ENCODE data around the gene MGAM2. TPM values are rescaled to one million over a fixed set of nuclear protein-coding genes. Genes with fewer than 3 reads are reported as not detected.

MGAM2 gene
- total RNA-seq, 3 donors from 2014 or later (not counting 1 experiment from before 2014, with no cell fraction given), result 0.73 to 1.9 (median 1.1) TPM

GRCh38 chr7:142228537-142229104 is 117.1 kb downstream of the MGAM2 start:
- Mint-ChIP-seq H3K27me3 (ENCODE audit: low read depth in 2 of 2) (peaks cover 14 to 32% of the 10 kb centered on the region in 2 donors), H3K4me1 (no peaks in the 10 kb centered on the region), H3K9me3 (no peaks in the 10 kb centered on the region), H3K4me3 (no peak overlapping the region), H3K27ac (no peak overlapping the region), H3K36me3 (no peaks in the 10 kb centered on the region)
- H3K9me3 ChIP-seq (ENCODE audit: control insufficient read depth, insufficient read depth, low read length), result no peaks in the 10 kb centered on the region
- 40% methylated on average over 1 of the region's 1 CpG for WGBS (ENCODE audit: insufficient coverage)
- TF ChIP-seq CTCF (IDR thresholded peaks at IDR 0.05), result no peak
- DNase-seq, result no peak
- intact Hi-C loops (cut with micrococcal nuclease), result no loop called here
- no peaks in the 10 kb centered on the region for H3K36me3 ChIP-seq (ENCODE audit: control insufficient read depth, insufficient read depth, low read length)
- no peaks in the 10 kb centered on the region for H3K4me1 ChIP-seq (ENCODE audit: control insufficient read depth, insufficient read depth, low read length)
- H3K27ac ChIP-seq (ENCODE audit: low read length), result no peak overlapping the region
- no peak for ATAC-seq
- no peaks in the 10 kb centered on the region for H3K27me3 ChIP-seq (ENCODE audit: control insufficient read depth, insufficient read depth, low read length)
- no peak overlapping the region for H3K4me3 ChIP-seq (ENCODE audit: low read length)

GRCh38 chr7:142231716-142232115 is 120.2 kb downstream of the MGAM2 start:
- H3K27me3 ChIP-seq (ENCODE audit: control insufficient read depth, insufficient read depth, low read length), result no peaks in the 10 kb centered on the region
- H3K9me3 ChIP-seq (ENCODE audit: control insufficient read depth, insufficient read depth, low read length), result no peaks in the 10 kb centered on the region
- DNase-seq, result no peak
- H3K4me1 ChIP-seq (ENCODE audit: control insufficient read depth, insufficient read depth, low read length), result no peaks in the 10 kb centered on the region
- no peak for ATAC-seq
- intact Hi-C loops (cut with micrococcal nuclease), result no loop called here
- 59% methylated on average over 7 of the region's 7 CpGs for WGBS (ENCODE audit: insufficient coverage)
- Mint-ChIP-seq H3K4me3 (no peak overlapping the region), H3K36me3 (no peaks in the 10 kb centered on the region), H3K4me1 (no peaks in the 10 kb centered on the region), H3K27ac (no peak overlapping the region), H3K27me3 (ENCODE audit: low read depth in 2 of 2) (peaks cover 9 to 45% of the 10 kb centered on the region in 2 donors), H3K9me3 (no peaks in the 10 kb centered on the region)
- no peak for TF ChIP-seq CTCF (IDR thresholded peaks at IDR 0.05)
- no peaks in the 10 kb centered on the region for H3K36me3 ChIP-seq (ENCODE audit: control insufficient read depth, insufficient read depth, low read length)
- no peak overlapping the region for H3K4me3 ChIP-seq (ENCODE audit: low read length)
- H3K27ac ChIP-seq (ENCODE audit: low read length), result no peak overlapping the region

DNA sequence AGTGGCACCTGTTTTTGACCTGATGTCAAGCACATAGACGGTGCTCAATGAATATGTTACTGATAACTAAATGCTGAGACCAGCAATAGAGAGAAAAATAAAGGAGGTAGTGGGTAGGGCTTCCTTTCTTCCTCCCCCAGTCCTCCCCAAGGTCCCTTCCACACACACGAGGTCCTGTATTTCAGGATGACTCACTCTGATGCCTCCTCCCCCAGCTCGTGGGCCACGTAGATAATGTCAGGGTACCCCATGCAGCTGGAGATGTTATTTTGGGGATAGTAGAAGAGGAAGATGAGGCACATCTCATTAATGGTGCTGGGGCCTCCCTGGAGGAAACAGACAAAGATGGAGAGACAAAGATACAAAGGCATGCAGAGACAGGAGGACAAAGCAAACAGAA is 129.0 kb downstream of the MGAM2 start:
- Histone ChIP-seq H3K9me3 (ENCODE audit: control insufficient read depth, insufficient read depth, low read length) (no peaks in the 10 kb centered on the region), H3K36me3 (ENCODE audit: control insufficient read depth, insufficient read depth, low read length) (no peaks in the 10 kb centered on the region), H3K27me3 (ENCODE audit: control insufficient read depth, insufficient read depth, low read length) (no peaks in the 10 kb centered on the region), H3K27ac (ENCODE audit: low read length) (no peak overlapping the region), H3K4me3 (ENCODE audit: low read length) (no peak overlapping the region), H3K4me1 (ENCODE audit: control insufficient read depth, insufficient read depth, low read length) (no peaks in the 10 kb centered on the region)
- H3K4me3 Mint-ChIP-seq, result no peak overlapping the region
- 42% methylated on average over 2 of the region's 4 CpGs for WGBS (ENCODE audit: insufficient coverage)
- H3K9me3 Mint-ChIP-seq, result no peaks in the 10 kb centered on the region
- no peak for TF ChIP-seq CTCF (IDR thresholded peaks at IDR 0.05)
- DNase-seq, result no peak
- H3K36me3 Mint-ChIP-seq, result no peaks in the 10 kb centered on the region
- no peaks in the 10 kb centered on the region for H3K4me1 Mint-ChIP-seq
- intact Hi-C loops (cut with micrococcal nuclease), result no loop called here
- no peak overlapping the region for H3K27ac Mint-ChIP-seq
- peaks cover 9 to 18% of the 10 kb centered on the region in 2 donors for H3K27me3 Mint-ChIP-seq (ENCODE audit: low read depth in 2 of 2)
- no peak for ATAC-seq

GRCh38 chr7:142243823-142244222 is 132.3 kb downstream of the MGAM2 start:
- Histone ChIP-seq H3K9me3 (ENCODE audit: control insufficient read depth, insufficient read depth, low read length) (no peaks in the 10 kb centered on the region), H3K4me3 (ENCODE audit: low read length) (no peak overlapping the region), H3K36me3 (ENCODE audit: control insufficient read depth, insufficient read depth, low read length) (no peaks in the 10 kb centered on the region), H3K27ac (ENCODE audit: low read length) (no peak overlapping the region), H3K27me3 (ENCODE audit: control insufficient read depth, insufficient read depth, low read length) (no peaks in the 10 kb centered on the region), H3K4me1 (ENCODE audit: control insufficient read depth, insufficient read depth, low read length) (no peaks in the 10 kb centered on the region)
- no peak overlapping the region for H3K4me3 Mint-ChIP-seq
- H3K36me3 Mint-ChIP-seq, result no peaks in the 10 kb centered on the region
- TF ChIP-seq CTCF (IDR thresholded peaks at IDR 0.05), result no peak
- no peaks in the 10 kb centered on the region for H3K4me1 Mint-ChIP-seq
- no peak overlapping the region for H3K27ac Mint-ChIP-seq
- DNase-seq (no peak), ATAC-seq (no peak)
- intact Hi-C loops (cut with micrococcal nuclease), result no loop called here
- 82% methylated on average over 10 of the region's 10 CpGs for WGBS (ENCODE audit: insufficient coverage)
- no peaks in the 10 kb centered on the region for H3K9me3 Mint-ChIP-seq
- peaks cover 8 to 13% of the 10 kb centered on the region in 2 donors for H3K27me3 Mint-ChIP-seq (ENCODE audit: low read depth in 2 of 2)
